NCI-H2171 (cell line): Measurements from ENCODE around the gene CFHR5.
"Not testable (repeated sequence)": the region's sequence is repeated elsewhere in the genome, so short reads cannot be mapped to it uniquely, and the experiment has no call there.

Experiments used
- DNase-seq: peaks from one replicate; lab custom pipeline; 2025; lab: John Stamatoyannopoulos, UW

Gene CFHR5

DNA sequence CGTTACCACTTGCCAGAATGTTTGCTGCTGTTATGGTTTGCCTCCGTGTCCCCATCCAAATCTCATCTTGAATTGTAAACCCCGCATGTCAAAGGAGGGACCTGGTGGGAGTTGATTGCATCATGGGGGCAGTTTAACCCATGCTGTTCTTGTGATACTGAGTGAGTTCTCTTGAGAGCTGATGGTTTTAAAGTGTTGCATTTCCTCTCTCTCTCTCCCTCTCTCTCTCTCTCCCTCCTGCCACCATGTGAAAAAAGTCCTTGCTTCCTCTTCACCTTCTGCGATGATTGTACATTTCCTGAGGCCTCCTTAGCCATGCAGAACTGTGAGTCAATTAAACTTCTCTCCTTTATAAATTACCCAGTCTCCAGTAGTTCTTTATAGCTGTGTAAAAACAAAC lies 44.4 kb downstream of the CFHR5 start:
- DNase-seq: no peak

DNA sequence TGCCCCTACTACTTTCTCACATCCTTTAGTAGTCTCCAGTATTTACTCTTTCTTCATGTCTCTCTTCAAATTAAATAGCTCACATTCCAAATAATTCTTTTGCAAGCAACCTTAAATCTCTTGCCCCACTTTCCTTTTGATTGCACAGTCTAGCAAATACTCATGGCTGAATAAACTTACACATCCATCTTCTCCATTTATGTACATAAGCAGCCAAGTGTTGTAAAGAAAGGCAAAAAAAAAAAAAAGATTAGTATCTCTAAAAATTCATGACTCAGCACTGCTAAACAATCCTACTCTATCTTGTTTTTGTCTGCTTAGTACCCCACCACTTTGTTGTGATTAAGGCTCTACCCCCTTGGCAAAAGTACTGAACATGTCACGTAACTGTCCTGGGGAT lies 47.1 kb downstream of the CFHR5 start:
- no peak for DNase-seq

DNA sequence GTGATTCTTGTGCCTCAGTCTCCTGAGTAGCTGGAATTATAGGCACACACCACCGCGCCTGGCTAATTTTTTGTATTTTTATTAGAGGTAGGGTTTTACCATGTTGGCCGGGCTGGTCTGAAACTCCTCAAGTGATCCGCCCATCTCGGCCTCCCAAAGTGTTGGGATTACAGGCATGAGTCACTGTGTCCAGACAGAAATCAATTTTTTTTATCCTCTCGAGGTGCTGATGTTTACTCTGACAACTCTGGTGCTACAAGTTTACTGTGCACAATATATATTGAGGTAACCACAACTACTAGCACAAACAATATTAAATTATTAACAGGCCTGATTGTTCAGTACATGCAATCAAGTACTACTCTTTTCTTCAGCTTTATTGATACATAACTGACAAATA lies 50.0 kb downstream of the CFHR5 start:
- DNase-seq: no peak

DNA sequence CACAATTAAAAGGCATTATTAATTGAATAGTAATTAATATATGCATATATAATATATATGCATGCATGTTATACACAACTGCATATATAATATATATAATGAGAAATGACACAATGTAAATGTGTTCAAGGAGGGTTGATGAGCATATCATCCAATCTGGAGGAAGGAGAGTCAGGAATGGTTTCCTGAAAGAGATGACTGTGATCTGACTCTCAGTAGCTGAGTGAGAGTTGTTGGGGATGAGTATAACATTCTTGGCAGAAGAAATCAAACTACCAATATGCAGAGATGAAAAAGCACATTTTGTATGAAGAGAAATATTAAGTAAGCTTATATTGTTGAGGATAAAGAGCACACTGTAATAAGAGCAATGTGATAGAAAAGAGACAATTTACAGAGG lies 52.4 kb downstream of the CFHR5 start:
- no peak for DNase-seq

DNA sequence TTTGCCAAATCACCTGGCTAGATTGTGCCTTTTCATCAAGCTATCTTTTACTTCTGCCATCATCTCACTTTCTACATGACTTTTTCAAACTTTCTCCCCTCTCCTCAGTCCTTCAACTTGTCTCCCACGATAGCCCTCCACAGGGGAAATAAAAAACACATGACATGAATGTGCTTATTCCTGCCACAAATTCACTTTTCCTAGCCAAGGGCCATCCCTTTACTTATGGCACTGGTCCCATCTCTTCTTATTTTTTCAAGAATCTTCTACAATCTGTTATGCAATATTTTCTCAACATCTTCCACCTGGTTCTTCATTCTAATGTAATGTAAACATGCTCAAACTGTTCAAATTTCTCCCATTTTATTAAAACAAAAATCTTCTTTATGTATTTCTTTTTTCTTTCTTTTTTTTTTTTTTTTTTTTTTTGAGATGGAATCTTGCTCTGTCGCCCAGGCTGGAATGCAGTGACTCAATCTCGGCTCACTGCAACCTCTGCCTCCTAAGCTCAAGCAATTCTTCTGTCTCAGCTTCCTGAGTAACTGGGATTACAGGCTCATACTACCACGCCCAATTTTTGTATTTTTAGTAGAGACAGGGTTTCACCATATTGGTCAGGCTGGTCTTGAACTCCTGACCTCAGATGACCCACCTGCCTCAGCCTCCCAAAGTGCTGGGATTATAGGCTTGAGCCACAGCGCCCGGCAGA lies 57.4 kb downstream of the CFHR5 start:
- not testable (repeated sequence) for DNase-seq

DNA sequence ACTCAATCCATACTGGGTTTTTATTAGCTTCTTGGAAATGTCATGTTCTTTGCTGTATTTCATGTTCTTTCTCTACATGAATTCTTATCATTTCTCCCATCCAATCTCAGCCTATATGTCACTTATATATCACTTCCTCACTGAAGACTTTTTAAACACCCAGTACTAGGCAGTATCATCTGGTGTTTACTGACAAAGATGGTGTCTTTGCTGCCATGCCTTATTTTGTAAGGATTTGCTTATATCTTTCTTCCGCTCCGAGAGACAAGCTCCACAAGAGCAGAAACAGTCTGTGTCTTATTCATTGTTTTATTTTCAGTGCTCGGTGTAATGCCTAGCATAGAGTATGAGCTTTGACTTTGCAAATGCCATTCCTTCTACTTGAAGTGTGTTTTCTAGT lies 59.5 kb downstream of the CFHR5 start:
- no peak for DNase-seq

DNA sequence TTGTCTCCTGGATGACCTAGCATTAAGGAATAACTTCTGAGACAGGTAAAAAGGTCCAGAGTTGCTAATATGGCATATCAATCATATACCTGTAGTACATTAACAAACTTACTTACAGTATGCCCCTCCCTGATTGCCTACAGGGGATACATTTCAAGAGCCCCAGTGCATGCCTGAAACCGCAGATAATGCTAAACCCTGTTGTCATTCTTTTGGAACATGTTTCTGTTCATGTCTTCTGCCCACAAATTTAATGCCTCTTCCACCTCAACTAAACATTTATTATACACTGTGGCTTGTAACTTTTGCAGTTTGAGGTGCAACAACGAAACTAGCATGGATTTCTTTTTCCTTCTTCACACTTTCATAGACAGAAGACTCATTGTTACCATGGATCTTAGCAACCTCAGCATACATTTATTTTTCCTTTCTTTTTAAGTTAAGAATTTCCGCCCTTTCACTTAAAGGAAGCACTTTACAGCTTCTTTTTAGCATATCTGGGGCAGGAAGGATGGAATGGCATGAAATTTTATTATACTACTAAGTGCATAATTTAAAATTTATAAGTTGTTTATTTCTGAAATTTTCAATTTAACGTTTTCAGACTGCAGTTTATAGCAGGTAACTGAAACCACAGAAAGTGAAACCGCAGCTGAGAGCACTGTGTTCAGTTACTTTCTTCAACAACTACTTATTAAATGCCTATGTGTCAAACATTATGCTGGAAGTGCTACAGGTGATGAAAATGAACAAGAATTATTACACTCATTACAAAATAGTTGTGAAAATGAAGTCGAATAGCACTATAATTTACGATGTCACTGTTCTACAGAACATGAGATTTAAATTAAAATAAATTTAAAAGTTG lies 64.4 kb downstream of the CFHR5 start:
- DNase-seq: no peak

DNA sequence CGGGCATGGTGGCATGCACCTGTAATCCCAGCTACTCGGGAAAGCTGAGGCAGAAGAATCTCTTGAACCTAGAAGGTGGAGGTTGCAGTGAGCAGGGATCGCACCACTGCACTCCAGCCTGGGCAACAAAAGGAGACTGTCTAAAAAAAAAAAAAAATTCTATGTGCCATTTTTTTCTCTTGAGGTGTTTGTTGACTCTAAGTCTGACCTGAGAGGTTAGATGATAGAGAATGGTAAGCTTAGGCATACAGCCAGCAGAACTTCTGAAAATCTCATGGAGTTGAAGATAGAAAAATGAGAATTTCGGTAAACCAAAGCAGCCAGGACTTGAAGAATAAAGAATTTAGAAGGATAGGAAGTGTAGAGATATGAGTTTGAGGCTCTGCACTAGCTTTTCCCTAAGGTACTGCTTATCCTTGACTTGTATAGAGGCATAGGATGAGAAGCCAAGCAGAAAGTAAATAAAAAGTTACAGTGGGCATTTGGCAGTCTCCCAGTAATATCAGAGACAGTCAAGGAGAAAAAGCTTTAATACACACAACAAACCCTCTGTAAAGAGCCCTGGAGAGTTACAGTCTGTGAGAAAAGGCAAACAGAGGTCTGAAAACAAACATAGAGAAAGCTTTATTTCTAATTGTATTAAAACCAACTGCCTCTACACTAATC lies 65.5 kb downstream of the CFHR5 start:
- no peak for DNase-seq

DNA sequence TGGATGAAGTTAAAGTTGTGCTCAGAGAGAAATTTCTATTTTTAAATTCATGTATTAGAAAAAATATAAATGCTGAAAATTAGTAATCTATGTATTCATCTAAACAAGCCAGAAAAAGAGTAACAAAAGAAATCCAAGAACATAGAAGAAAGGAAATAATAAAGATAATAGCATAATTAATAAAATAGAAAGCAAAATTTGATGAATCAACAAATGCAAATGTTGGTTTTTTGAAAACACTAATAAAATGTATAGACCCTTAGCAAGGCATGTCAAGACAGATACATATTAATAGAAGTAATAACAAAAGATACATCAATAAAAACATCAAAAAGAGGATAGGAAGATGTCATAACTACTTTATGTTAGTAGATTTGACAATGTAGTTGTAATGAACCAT lies 71.7 kb downstream of the CFHR5 start:
- no peak for DNase-seq
